Stimulated activated naive B cell treated with anti-CD40 and anti-IgM and Interleukin-4, amounts not matched to agents 10 μg/mL and 1 μg/mL and 100 μg/mL, for 72 hours (primary cell): ENCODE data around the gene BEGAIN.

Source experiments
- ATAC-seq, 2 donors: fragments of 150-1000 bp; cut with Tn5 transposase; replicated peaks; 2 replicates each; pipeline ENCODE4 v1.10.0; 2021; ENCODE audit warnings: moderate library complexity in 1 of 2
- DNase-seq: peaks from one replicate; pipeline ENCODE4 v3.0.0; 2021
- H3K27ac Mint-ChIP-seq: one replicate; pipeline ENCODE4 v1.8.0; 2022; ENCODE audit warnings: mild to moderate bottlenecking, mixed read lengths
- H3K27me3 Mint-ChIP-seq, 2 donors: one replicate each; pipeline ENCODE4 v1.8.0; 2022; ENCODE audit warnings: mixed read lengths in 2 of 2
- H3K36me3 Mint-ChIP-seq, 2 donors: one replicate each; pipeline ENCODE4 v1.8.0; 2022; ENCODE audit warnings: mixed read lengths in 2 of 2, mild to moderate bottlenecking in 1 of 2
- H3K4me1 Mint-ChIP-seq, 2 donors: one replicate each; pipeline ENCODE4 v1.8.0; 2022; ENCODE audit warnings: mixed read lengths in 2 of 2, mild to moderate bottlenecking in 1 of 2
- H3K4me3 Mint-ChIP-seq, 2 donors: one replicate each; pipeline ENCODE4 v1.8.0; 2022; ENCODE audit warnings: mild to moderate bottlenecking in 2 of 2, mixed read lengths in 2 of 2, moderate library complexity in 1 of 2
- H3K9me3 Mint-ChIP-seq, 2 donors: one replicate each; pipeline ENCODE4 v1.8.0; 2022; ENCODE audit warnings: mixed read lengths in 2 of 2, mild to moderate bottlenecking in 1 of 2

Gene BEGAIN

GRCh38 chr14:100576091-100577085 lies 10.8 kb downstream of the BEGAIN start:
- ATAC-seq (no peak), DNase-seq (no peak)
- Mint-ChIP-seq H3K9me3 (no peaks in the 10 kb centered on the region), H3K27me3 (peaks cover 19 to 25% of the 10 kb centered on the region in 2 donors), H3K36me3 (no peaks in the 10 kb centered on the region), H3K4me1 (peaks cover 12 to 19% of the 10 kb centered on the region in 2 donors), H3K4me3 (no peak overlapping the region), H3K27ac (no peak overlapping the region)

GRCh38 chr14:100575266-100575995 lies 11.8 kb downstream of the BEGAIN start:
- Mint-ChIP-seq H3K27ac (no peak overlapping the region), H3K27me3 (peaks cover 27 to 34% of the 10 kb centered on the region in 2 donors), H3K4me1 (peaks cover 12 to 19% of the 10 kb centered on the region in 2 donors), H3K4me3 (no peak overlapping the region), H3K36me3 (no peaks in the 10 kb centered on the region), H3K9me3 (no peaks in the 10 kb centered on the region)
- no peak for DNase-seq
- no peak for ATAC-seq

GRCh38 chr14:100574642-100575031 lies 12.6 kb downstream of the BEGAIN start:
- Mint-ChIP-seq H3K27ac (no peak overlapping the region), H3K36me3 (no peaks in the 10 kb centered on the region), H3K4me3 (no peak overlapping the region), H3K27me3 (peaks cover 31 to 42% of the 10 kb centered on the region in 2 donors), H3K9me3 (no peaks in the 10 kb centered on the region), H3K4me1 (peaks cover 12 to 22% of the 10 kb centered on the region in 2 donors)
- DNase-seq (no peak), ATAC-seq (no peak)

GRCh38 chr14:100573757-100574641 lies 13.2 kb downstream of the BEGAIN start:
- ATAC-seq (no peak), DNase-seq (no peak)
- H3K4me3 Mint-ChIP-seq, result peak overlapping the region in 1 of 2 donors; percentile 30
- H3K36me3 Mint-ChIP-seq, result no peaks in the 10 kb centered on the region
- H3K27me3 Mint-ChIP-seq, result peaks cover 38 to 49% of the 10 kb centered on the region in 2 donors
- H3K9me3 Mint-ChIP-seq, result no peaks in the 10 kb centered on the region
- peaks cover 16 to 28% of the 10 kb centered on the region in 2 donors for H3K4me1 Mint-ChIP-seq
- H3K27ac Mint-ChIP-seq, result no peak overlapping the region

- Mint-ChIP-seq H3K4me3 (peak overlapping the region; percentile 30 to 39), H3K4me1 (peaks cover 16 to 28% of the 10 kb centered on the region in 2 donors), H3K27ac (peak overlapping the region; percentile 65), H3K36me3 (no peaks in the 10 kb centered on the region), H3K27me3 (peaks cover 38 to 49% of the 10 kb centered on the region in 2 donors), H3K9me3 (no peaks in the 10 kb centered on the region)
- DNase-seq (no peak), ATAC-seq (no peak)
Observed at GRCh38 chr14:100573002-100573756, 14.0 kb downstream of the BEGAIN start.

- ATAC-seq (no peak), DNase-seq (no peak)
- Mint-ChIP-seq H3K27ac (peak overlapping the region; percentile 65), H3K36me3 (no peaks in the 10 kb centered on the region), H3K4me3 (peak overlapping the region in 1 of 2 donors; percentile 39), H3K4me1 (peaks cover 16 to 28% of the 10 kb centered on the region in 2 donors), H3K9me3 (no peaks in the 10 kb centered on the region), H3K27me3 (peaks cover 38 to 49% of the 10 kb centered on the region in 2 donors)
Observed at GRCh38 chr14:100572543-100572942, 14.7 kb downstream of the BEGAIN start.

GRCh38 chr14:100571837-100572236 lies 15.4 kb downstream of the BEGAIN start:
- Mint-ChIP-seq H3K36me3 (peaks cover 0 to 1% of the 10 kb centered on the region in 2 donors), H3K9me3 (no peaks in the 10 kb centered on the region), H3K4me1 (peaks cover 19 to 31% of the 10 kb centered on the region in 2 donors), H3K27ac (no peak overlapping the region), H3K27me3 (peaks cover 42 to 53% of the 10 kb centered on the region in 2 donors), H3K4me3 (no peak overlapping the region)
- ATAC-seq, result no peak
- no peak for DNase-seq

GRCh38 chr14:100570726-100571454 lies 16.3 kb downstream of the BEGAIN start:
- ATAC-seq (no peak), DNase-seq (no peak)
- Mint-ChIP-seq H3K4me1 (peaks cover 23 to 38% of the 10 kb centered on the region in 2 donors), H3K4me3 (no peak overlapping the region), H3K27me3 (peaks cover 49 to 63% of the 10 kb centered on the region in 2 donors), H3K9me3 (no peaks in the 10 kb centered on the region), H3K36me3 (peaks cover 0 to 2% of the 10 kb centered on the region in 2 donors), H3K27ac (no peak overlapping the region)

GRCh38 chr14:100569734-100570286 lies 17.4 kb downstream of the BEGAIN start:
- H3K4me3 Mint-ChIP-seq, result peak overlapping the region; percentile 61 to 76
- H3K9me3 Mint-ChIP-seq, result no peaks in the 10 kb centered on the region
- H3K36me3 Mint-ChIP-seq, result peaks cover 0 to 2% of the 10 kb centered on the region in 2 donors
- H3K4me1 Mint-ChIP-seq, result peaks cover 23 to 38% of the 10 kb centered on the region in 2 donors
- DNase-seq (no peak), ATAC-seq (no peak)
- peaks cover 56 to 73% of the 10 kb centered on the region in 2 donors for H3K27me3 Mint-ChIP-seq
- no peak overlapping the region for H3K27ac Mint-ChIP-seq

- peaks cover 23 to 38% of the 10 kb centered on the region in 2 donors for H3K4me1 Mint-ChIP-seq
- DNase-seq (no peak), ATAC-seq (no peak)
- no peak overlapping the region for H3K27ac Mint-ChIP-seq
- no peaks in the 10 kb centered on the region for H3K9me3 Mint-ChIP-seq
- peaks cover 0 to 2% of the 10 kb centered on the region in 2 donors for H3K36me3 Mint-ChIP-seq
- H3K27me3 Mint-ChIP-seq, result peaks cover 59 to 80% of the 10 kb centered on the region in 2 donors
- H3K4me3 Mint-ChIP-seq, result peak overlapping the region; percentile 61 to 76
Observed at GRCh38 chr14:100568998-100569733, 18.1 kb downstream of the BEGAIN start.

GRCh38 chr14:100568164-100568997 lies 18.8 kb downstream of the BEGAIN start:
- Mint-ChIP-seq H3K27me3 (peaks cover 62 to 83% of the 10 kb centered on the region in 2 donors), H3K4me1 (peaks cover 20 to 35% of the 10 kb centered on the region in 2 donors), H3K27ac (no peak overlapping the region), H3K4me3 (peak overlapping the region; percentile 69 to 75), H3K9me3 (no peaks in the 10 kb centered on the region), H3K36me3 (peaks cover 0 to 2% of the 10 kb centered on the region in 2 donors)
- peak in 1 of 2 donors; percentile 2 for ATAC-seq
- no peak for DNase-seq
